Measurements from ENCODE around the gene HS3ST5. TPM values are rescaled to one million over a fixed set of nuclear protein-coding genes. Genes with fewer than 3 reads are reported as not detected.

Gene HS3ST5
- total RNA-seq, 1 experiment from 2014 or later, result 14.4 TPM

GRCh38 chr6:114342086-114342825 is 567 bp downstream of the HS3ST5 start:
- peaks cover 0 to 26% (median 2%) of the 10 kb centered on the region in 3 experiments; a peak in 3 of 7 replicates for H3K36me3 Mint-ChIP-seq (ENCODE audit: insufficient read depth in 1 of 3, low read depth in 3 of 3)
- H3K4me1 Mint-ChIP-seq, result peaks cover 44 to 57% of the 10 kb centered on the region in 2 experiments
- no peak overlapping the region for H3K9ac ChIP-seq (ENCODE audit: extremely low read depth, insufficient read length, low read length)
- no peak for TF ChIP-seq CTCF (conservative IDR thresholded peaks at IDR 0.05)
- no peaks in the 10 kb centered on the region for H3K9me3 ChIP-seq (ENCODE audit: control insufficient read depth, low read depth, low read length)
- no peak overlapping the region for H4K8ac ChIP-seq (replicated peaks; ENCODE audit: insufficient read length, low read depth, low read length)
- H3K4me2 ChIP-seq (ENCODE audit: insufficient read depth, insufficient read length, low read length), result peak overlapping the region; percentile 88
- H3K56ac ChIP-seq (ENCODE audit: insufficient read length, low read depth, low read length), result no peak overlapping the region
- no peak overlapping the region for H3T11ph ChIP-seq (ENCODE audit: low read length)
- H2BK5ac ChIP-seq (ENCODE audit: insufficient read length, low read length), result no peak overlapping the region
- H3K79me2 ChIP-seq (ENCODE audit: insufficient read depth, low read length), result peaks cover 2% of the 10 kb centered on the region; the same call in 1 of the 2 replicates
- H3K27me3 ChIP-seq (ENCODE audit: insufficient read depth, low read length), result no peaks in the 10 kb centered on the region
- H3K18ac ChIP-seq (ENCODE audit: insufficient read length, low read depth, low read length), result no peak overlapping the region
- no peak overlapping the region for H2AK5ac ChIP-seq (ENCODE audit: insufficient read length, low read length)
- no peak overlapping the region for H2BK12ac ChIP-seq (ENCODE audit: insufficient read length, low read depth, low read length)
- H3K9me3 Mint-ChIP-seq, result no peaks in the 10 kb centered on the region; a peak in 1 of 5 replicates
- H2BK20ac ChIP-seq (ENCODE audit: low read depth, low read length, poor library complexity, severe bottlenecking), result no peak overlapping the region
- peaks cover 12% of the 10 kb centered on the region for H3K23me2 ChIP-seq (ENCODE audit: insufficient read length, low read depth, low read length, poor library complexity, severe bottlenecking)
- peak overlapping the region; percentile 93 to 98 (median 98); a peak in 5 of 7 replicates for H3K27ac Mint-ChIP-seq
- H3K27ac ChIP-seq (ENCODE audit: insufficient read length, low read depth, low read length), result no peak overlapping the region
- H4K5ac ChIP-seq (ENCODE audit: insufficient read length, low read depth, low read length), result no peak overlapping the region
- no peak overlapping the region for H3K4ac ChIP-seq (ENCODE audit: low read depth, low read length)
- H3K4me3 Mint-ChIP-seq, result peak overlapping the region; percentile 96 to 100
- no peaks in the 10 kb centered on the region; the same call in 1 of the 2 replicates for H3K27me3 Mint-ChIP-seq (ENCODE audit: low read depth)
- H3K4me1 ChIP-seq (ENCODE audit: insufficient read depth, low read length), result peaks cover 10% of the 10 kb centered on the region
- no peak overlapping the region for H3K23ac ChIP-seq (ENCODE audit: insufficient read length, low read depth, low read length)
- H3K79me1 ChIP-seq (ENCODE audit: insufficient read depth, low read depth, low read length, poor library complexity, severe bottlenecking), result no peaks in the 10 kb centered on the region
- DNase-seq, result peak; percentile 46
- WGBS (ENCODE audit: extremely low coverage, insufficient read length, low lambda C conversion rate), result no CpG with 5 or more reads among the region's 92 CpGs
- no peak overlapping the region for H4K91ac ChIP-seq (ENCODE audit: insufficient read length, low read depth, low read length)
- H2BK120ac ChIP-seq (ENCODE audit: low read depth, low read length, poor library complexity, severe bottlenecking), result no peak overlapping the region
- no peak overlapping the region; the same call in 1 of the 2 replicates for H3K14ac ChIP-seq (ENCODE audit: insufficient read depth, low read length)
- H2BK15ac ChIP-seq (ENCODE audit: low read depth, low read length), result no peak overlapping the region
- H2AFZ ChIP-seq (ENCODE audit: low read length), result no peak overlapping the region
- no peaks in the 10 kb centered on the region for H4K20me1 ChIP-seq (ENCODE audit: control insufficient read depth, insufficient read depth, insufficient read length)
